Loucy (cell line): ENCODE data around the gene NDUFA1.
"Not testable (repeated sequence)": the region's sequence is repeated elsewhere in the genome, so short reads cannot be mapped to it uniquely, and the experiment has no call there.

Source experiments
- H2AFZ ChIP-seq: fragments of 200-600 bp; sonication (generic); 2 replicates; pipeline ENCODE4 v1.6.0; 2016; ENCODE audit warnings: antibody characterized with exemption, mild to moderate bottlenecking, low read length, moderate library complexity
- H3F3A ChIP-seq: fragments of 200-600 bp; 2 replicates; pipeline ENCODE4 v1.6.0; 2016; ENCODE audit warnings: antibody characterized with exemption, low read depth, mild to moderate bottlenecking
- H3K27me3 ChIP-seq: fragments of 200-600 bp; sonication (generic); 2 replicates; pipeline ENCODE4 v1.6.1; 2014; ENCODE audit warnings: low read length, mild to moderate bottlenecking; ENCODE audit not compliant: insufficient read depth, poor library complexity, severe bottlenecking
- H3K36me3 ChIP-seq: fragments of 200-600 bp; sonication (generic); 2 replicates; pipeline ENCODE4 v1.6.1; 2016; ENCODE audit warnings: low read length; ENCODE audit not compliant: insufficient read depth
- H3K4me1 ChIP-seq: fragments of 200-600 bp; sonication (generic); 2 replicates; pipeline ENCODE4 v1.5.1; 2014; ENCODE audit warnings: low read length, mild to moderate bottlenecking; ENCODE audit not compliant: insufficient read depth, poor library complexity, severe bottlenecking
- H3K4me2 ChIP-seq: fragments of 200-600 bp; sonication (generic); 2 replicates; pipeline ENCODE4 v1.6.0; 2014; ENCODE audit warnings: antibody characterized with exemption, low read length, low read depth, mild to moderate bottlenecking; ENCODE audit not compliant: poor library complexity, severe bottlenecking
- H3K4me3 ChIP-seq: fragments of 200-600 bp; sonication (generic); 2 replicates; pipeline ENCODE4 v1.5.1; 2014; ENCODE audit warnings: low read length, mild to moderate bottlenecking, mixed read lengths; ENCODE audit not compliant: poor library complexity, severe bottlenecking
- H3K79me2 ChIP-seq: fragments of 200-600 bp; sonication (generic); 2 replicates; pipeline ENCODE4 v1.6.1; 2014; ENCODE audit warnings: low read length; ENCODE audit not compliant: insufficient read depth
- H3K9ac ChIP-seq: fragments of 200-600 bp; sonication (generic); 2 replicates; pipeline ENCODE4 v1.6.0; 2014; ENCODE audit warnings: mild to moderate bottlenecking, low read depth, low read length, moderate library complexity; ENCODE audit not compliant: poor library complexity, severe bottlenecking
- H3K9me2 ChIP-seq: fragments of 200-600 bp; sonication (generic); replicated peaks from 2 replicates; pipeline ENCODE4 v1.6.1; 2016; ENCODE audit warnings: low read depth, low read length, mixed read lengths
- H3K9me3 ChIP-seq: fragments of 200-600 bp; sonication (generic); 2 replicates; pipeline ENCODE4 v1.6.1; 2014; ENCODE audit warnings: mild to moderate bottlenecking, antibody characterized with exemption, low read length, low read depth; ENCODE audit not compliant: insufficient read depth
- H4K20me1 ChIP-seq: fragments of 200-600 bp; sonication (generic); 2 replicates; pipeline ENCODE4 v1.6.0; 2014; ENCODE audit warnings: antibody characterized with exemption, low read length, mild to moderate bottlenecking; ENCODE audit not compliant: insufficient read depth, poor library complexity, severe bottlenecking
- EZH2phosphoT487 ChIP-seq: fragments of 200-600 bp; IDR thresholded peaks from 2 replicates; pipeline ENCODE4 v1.6.1; 2018; ENCODE audit warnings: antibody characterized with exemption, mild to moderate bottlenecking, moderate library complexity, borderline replicate concordance
- TF ChIP-seq, protein P1 (sequence below): fragments of 200-600 bp; sonication (generic); conservative IDR thresholded peaks from 2 replicates; pipeline ENCODE4 v1.5.1; 2014; ENCODE audit warnings: mild to moderate bottlenecking, antibody characterized with exemption, low read length

Gene NDUFA1

GRCh38 chrX:119885554-119886428, 14.2 kb downstream of the NDUFA1 start:
- Histone ChIP-seq H3K4me2 (peak overlapping the region; percentile 50), H3K9ac (no peak overlapping the region)
- no peak for TF ChIP-seq EZH2phosphoT487
- TF ChIP-seq, protein P1, sequence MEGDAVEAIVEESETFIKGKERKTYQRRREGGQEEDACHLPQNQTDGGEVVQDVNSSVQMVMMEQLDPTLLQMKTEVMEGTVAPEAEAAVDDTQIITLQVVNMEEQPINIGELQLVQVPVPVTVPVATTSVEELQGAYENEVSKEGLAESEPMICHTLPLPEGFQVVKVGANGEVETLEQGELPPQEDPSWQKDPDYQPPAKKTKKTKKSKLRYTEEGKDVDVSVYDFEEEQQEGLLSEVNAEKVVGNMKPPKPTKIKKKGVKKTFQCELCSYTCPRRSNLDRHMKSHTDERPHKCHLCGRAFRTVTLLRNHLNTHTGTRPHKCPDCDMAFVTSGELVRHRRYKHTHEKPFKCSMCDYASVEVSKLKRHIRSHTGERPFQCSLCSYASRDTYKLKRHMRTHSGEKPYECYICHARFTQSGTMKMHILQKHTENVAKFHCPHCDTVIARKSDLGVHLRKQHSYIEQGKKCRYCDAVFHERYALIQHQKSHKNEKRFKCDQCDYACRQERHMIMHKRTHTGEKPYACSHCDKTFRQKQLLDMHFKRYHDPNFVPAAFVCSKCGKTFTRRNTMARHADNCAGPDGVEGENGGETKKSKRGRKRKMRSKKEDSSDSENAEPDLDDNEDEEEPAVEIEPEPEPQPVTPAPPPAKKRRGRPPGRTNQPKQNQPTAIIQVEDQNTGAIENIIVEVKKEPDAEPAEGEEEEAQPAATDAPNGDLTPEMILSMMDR = no peak

DNA sequence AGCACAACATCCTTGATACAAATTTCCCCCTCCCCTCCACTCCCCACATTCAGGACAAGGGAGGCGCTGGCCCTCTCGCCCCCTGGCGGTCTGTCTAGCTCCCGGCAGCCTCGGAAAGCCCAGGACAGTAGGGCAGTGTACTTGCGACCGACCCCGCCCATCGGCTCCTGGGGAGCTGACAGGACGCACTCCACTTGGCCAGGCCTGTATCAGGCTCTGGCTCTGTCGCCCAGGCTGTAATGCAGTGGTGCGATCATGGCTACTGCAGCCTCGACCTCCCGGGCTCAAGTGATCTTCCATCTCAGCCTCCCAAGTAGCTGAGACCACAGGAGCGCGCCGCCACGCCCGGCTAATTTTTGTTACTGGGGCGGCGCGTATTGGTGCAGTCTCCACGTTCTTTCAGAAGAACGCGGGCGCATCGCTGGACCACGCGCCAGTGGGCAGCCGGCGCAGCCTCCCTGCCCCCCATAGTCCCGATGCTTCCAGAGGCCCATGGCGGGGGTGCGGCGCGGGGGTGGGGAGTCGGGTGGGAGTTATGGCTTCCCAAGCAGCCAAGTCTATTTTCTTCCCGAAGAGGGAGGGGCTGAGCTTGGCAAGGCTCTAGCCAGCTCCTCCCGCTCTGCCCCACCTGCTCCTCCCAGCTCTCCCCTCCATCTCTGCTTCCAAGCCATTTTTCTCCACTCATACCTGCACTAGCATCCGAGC, 16.2 kb downstream of the NDUFA1 start:
- Histone ChIP-seq H3K4me3 (no peak overlapping the region), H3K9me2 (no peaks in the 10 kb centered on the region), H3K9ac (no peak overlapping the region), H3K4me2 (no peak overlapping the region), H3K36me3 (no peaks in the 10 kb centered on the region), H4K20me1 (no peaks in the 10 kb centered on the region), H3F3A (no peaks in the 10 kb centered on the region), H3K27me3 (no peaks in the 10 kb centered on the region), H3K4me1 (no peaks in the 10 kb centered on the region), H3K9me3 (no peaks in the 10 kb centered on the region), H3K79me2 (no peaks in the 10 kb centered on the region), H2AFZ (no peak overlapping the region)
- TF ChIP-seq, protein P1 = no peak
- TF ChIP-seq EZH2phosphoT487 = no peak

More at GRCh38 chrX:119885554-119886428, 14.2 kb downstream of the NDUFA1 start:
- Histone ChIP-seq H2AFZ (peak overlapping the region; percentile 68; the same call in 1 of the 2 replicates), H3K9me2 (no peaks in the 10 kb centered on the region), H4K20me1 (no peaks in the 10 kb centered on the region), H3K4me3 (peak overlapping the region; percentile 48), H3K27me3 (no peaks in the 10 kb centered on the region), H3K4me1 (no peaks in the 10 kb centered on the region), H3F3A (no peaks in the 10 kb centered on the region), H3K79me2 (no peaks in the 10 kb centered on the region), H3K36me3 (no peaks in the 10 kb centered on the region), H3K9me3 (no peaks in the 10 kb centered on the region)

- not testable (repeated sequence) for H3K36me3 ChIP-seq, H3K9ac ChIP-seq, H3F3A ChIP-seq
Observed at GRCh38 chrX:119890626-119891025, 19.0 kb downstream of the NDUFA1 start.

GRCh38 chrX:119891961-119892692, 20.5 kb downstream of the NDUFA1 start:
- not testable (repeated sequence) for H4K20me1 ChIP-seq, H3K9me2 ChIP-seq, H3K79me2 ChIP-seq, H3K27me3 ChIP-seq, H3K9me3 ChIP-seq, H3K36me3 ChIP-seq, H3K4me2 ChIP-seq, H3K4me3 ChIP-seq, H3K4me1 ChIP-seq, H2AFZ ChIP-seq, H3K9ac ChIP-seq, H3F3A ChIP-seq

More at GRCh38 chrX:119890626-119891025, 19.0 kb downstream of the NDUFA1 start:
- H4K20me1 ChIP-seq, H3K27me3 ChIP-seq, H3K4me2 ChIP-seq, H3K4me1 ChIP-seq, H3K9me3 ChIP-seq, H3K4me3 ChIP-seq, H2AFZ ChIP-seq, H3K79me2 ChIP-seq, H3K9me2 ChIP-seq: not testable (repeated sequence)
